GM19397 (cell line): ENCODE results near the gene PACS2.

Experiments
- ATAC-seq: cut with Tn5 transposase; IDR thresholded peaks from one replicate; pipeline ENCODE4 v1.9.1; 2021; ENCODE audit warnings: mild to moderate bottlenecking, moderate library complexity; ENCODE audit not compliant: unreplicated experiment

Gene PACS2

DNA sequence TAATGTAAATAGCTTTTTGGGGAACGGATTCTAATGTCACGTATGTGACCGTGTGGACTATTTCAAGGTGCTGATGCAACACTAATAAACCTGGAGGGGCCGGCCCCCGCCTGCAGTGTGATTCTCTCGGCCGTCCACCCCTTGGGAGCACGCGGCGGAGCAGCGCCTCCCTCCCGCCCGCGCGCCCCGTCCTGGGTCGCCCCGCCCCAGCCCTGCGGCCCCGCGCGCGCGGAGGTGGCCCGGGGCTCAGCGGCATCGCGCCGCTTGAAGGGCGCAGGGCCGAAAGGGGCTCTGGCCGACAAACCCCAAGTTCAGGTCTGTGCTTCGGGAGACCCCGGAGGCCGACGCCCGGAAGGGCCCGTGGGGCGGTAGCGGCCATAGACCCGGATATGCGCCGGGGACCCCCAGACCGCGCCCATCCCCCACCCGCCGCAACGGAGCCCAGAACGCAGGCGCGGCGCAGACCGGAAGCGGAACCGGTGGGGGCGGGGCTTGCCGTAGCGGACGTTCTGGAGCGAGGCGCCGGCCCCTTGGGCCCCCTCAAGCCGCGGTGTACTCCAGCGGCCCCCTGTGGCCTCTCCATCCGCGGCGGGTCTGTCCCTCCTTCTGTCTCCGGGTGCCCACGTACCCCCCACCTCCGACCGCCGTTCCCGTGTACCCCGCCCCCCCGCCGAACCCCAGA lies 83.6 kb downstream of the PACS2 start, which contains the start of gene TEX22:
Gene TEX22, plus strand, starts transcription at position 495 of the 682 bp plus-strand sequence. CDS start 803 bp downstream, outside the sequence.
- peak; percentile 82 for ATAC-seq

- ATAC-seq, result peak; percentile 34
Measured at GRCh38 chr14:105398726-105399465, 84.3 kb downstream of the PACS2 start.

- no peak for ATAC-seq
Measured at GRCh38 chr14:105399466-105399775, 84.9 kb downstream of the PACS2 start.

DNA sequence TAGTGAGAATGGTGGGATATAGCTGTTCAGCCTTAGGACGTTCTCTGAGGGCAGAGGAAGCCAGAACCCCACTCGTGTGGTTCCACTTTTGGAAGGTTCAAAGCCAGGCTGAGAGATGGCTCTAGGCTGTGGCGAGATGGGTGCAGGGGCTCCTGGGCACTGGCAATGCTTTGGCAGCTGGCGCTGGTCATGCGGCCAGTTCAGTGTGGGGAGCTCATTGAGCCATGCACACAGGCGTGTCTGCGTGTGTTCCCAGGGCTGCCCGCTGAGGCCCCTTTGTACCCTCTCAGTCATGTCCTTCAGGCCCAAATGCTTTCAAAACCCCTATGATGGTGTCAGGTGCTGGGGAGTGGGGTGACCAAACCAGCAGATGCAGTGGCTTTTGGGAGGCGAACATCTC lies 85.5 kb downstream of the PACS2 start:
- ATAC-seq, result no peak

DNA sequence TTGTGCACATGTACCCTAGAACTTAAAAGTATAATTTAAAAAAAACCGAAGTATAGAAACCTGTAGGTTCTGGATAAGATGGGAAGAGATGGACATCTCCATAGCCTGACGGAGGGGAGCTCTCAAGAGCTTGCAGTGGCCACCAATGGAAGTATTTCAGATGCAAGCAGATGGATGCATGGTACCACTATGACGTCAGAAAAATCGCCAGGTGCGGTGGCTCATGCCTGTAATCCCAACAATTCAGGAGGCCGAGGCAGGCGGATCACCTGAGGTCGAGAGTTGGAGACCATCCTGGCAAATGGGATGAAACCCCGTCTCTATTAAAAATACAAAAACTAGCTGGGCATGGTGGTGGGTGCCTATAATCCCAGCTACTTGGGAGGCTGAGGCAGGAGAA lies 87.2 kb downstream of the PACS2 start:
- no peak for ATAC-seq

GRCh38 chr14:105408592-105408991 lies 94.0 kb downstream of the PACS2 start:
- ATAC-seq, result no peak

- no peak for ATAC-seq
Measured at GRCh38 chr14:105409364-105409763, 94.8 kb downstream of the PACS2 start.

- no peak for ATAC-seq
Measured at GRCh38 chr14:105410642-105411016, 96.1 kb downstream of the PACS2 start.

- ATAC-seq, result no peak
Measured at GRCh38 chr14:105411017-105411941, 96.7 kb downstream of the PACS2 start.

- ATAC-seq, result no peak
Measured at GRCh38 chr14:105411985-105412770, 97.6 kb downstream of the PACS2 start.

GRCh38 chr14:105412771-105413543 lies 98.4 kb downstream of the PACS2 start:
- no peak for ATAC-seq

DNA sequence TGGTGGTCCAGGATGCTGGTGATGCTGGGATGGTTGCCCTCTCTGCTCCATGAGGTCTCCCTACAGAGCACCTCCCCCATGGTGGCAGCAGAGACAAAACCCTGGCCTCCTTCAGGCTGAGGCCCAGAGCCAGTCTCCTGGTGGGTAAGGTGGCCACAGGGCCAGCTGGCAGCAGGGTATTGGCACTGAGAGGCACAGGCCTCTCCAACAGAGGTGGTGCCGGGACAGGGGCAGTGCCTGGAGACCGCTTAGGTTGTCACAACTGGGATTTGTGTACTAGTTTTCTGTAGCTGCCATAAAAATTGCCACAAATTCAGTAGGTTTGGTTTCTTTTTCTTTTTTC lies 99.0 kb downstream of the PACS2 start:
- ATAC-seq, result no peak

GRCh38 chr14:105414456-105415371 lies 100.2 kb downstream of the PACS2 start:
- peak; percentile 66 for ATAC-seq

- no peak for ATAC-seq
Measured at GRCh38 chr14:105415481-105416428, 101.2 kb downstream of the PACS2 start.

DNA sequence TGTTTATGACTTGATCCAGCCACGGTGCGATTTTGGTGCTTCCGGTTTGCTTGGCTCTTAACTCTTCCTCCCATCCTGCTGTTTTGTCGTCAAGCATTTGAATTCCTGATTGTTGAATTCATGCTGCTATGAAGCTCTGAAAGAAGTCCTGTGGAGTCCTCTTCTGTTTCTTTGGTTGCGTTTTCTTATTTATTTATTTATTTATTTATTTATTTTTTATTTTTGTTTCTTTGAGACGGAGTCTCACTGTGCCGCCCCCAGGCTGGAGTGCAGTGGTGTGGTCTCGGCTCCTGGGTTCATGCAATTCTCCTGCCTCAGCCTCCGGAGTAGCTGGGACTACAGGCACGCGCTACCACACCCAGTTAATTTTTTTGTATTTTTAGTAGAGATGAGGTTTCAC lies 102.1 kb downstream of the PACS2 start:
- no peak for ATAC-seq

DNA sequence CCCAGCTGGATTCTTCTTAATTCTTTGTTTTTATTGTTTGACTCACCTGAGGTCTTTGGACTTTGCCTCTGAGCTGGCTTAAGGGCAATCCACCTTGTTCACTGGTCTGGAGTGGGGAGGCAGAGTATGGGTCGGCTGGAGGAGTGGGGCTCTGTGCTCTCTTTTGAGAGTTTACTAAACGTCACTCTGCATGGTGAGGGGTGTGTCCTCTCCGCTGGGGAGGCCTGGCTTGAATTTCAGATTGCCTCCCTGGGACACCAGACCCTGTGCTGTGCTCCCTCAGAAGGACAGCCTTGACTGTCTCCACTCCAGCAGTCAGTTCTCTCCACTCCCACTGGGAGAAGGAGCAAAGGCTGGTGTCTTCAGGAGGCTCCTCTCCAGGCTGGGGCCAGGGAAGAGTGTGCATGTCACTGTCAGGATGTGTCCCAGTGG lies 103.2 kb downstream of the PACS2 start:
- no peak for ATAC-seq

- ATAC-seq, result no peak
Measured at GRCh38 chr14:105418269-105419194, 104.0 kb downstream of the PACS2 start.
